ENCODE measurements around the gene AMIGO3.

The AMIGO3 gene

DNA sequence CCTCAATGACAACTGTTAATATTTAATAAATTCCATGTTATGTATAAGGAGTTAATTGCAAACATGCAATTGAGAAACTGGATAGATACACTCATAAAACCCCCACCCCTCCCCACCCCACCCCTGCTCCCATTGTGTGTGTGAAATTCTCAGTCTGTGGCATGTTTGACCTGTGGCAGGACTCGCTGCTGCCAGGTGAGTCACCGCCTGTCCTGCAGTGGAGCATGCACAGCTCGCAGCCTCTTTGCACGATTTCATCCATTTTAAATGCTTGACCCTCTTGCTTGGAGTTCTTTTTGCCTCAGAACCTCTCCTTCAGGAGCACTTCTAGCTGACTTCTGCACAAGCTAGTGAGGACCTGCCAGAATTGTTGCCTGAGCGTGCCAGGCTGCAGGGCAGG lies 50.6 kb downstream of the AMIGO3 start:
- no peak for DNase-seq (ENCODE audit: low spot score)

DNA sequence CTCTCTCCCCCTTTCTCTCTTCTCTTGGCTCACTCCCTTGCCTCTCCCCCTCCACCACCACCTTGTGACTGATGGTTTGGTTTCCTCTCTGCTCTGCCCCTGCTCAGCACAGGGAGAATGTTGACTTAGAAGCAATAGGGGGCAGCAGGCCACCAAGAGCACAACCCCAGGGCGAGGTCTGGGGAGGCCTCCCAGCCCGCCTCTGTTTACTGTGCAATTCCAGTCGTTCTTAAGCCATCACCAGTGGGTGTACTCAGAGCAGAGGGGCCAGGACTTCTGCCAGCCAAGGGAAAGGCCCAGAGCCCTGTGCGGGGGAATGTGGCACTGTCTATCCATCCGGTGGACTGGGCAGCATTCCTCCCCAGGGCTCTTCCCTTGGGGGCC lies 51.1 kb downstream of the AMIGO3 start:
- no peak for DNase-seq (ENCODE audit: low spot score)

DNA sequence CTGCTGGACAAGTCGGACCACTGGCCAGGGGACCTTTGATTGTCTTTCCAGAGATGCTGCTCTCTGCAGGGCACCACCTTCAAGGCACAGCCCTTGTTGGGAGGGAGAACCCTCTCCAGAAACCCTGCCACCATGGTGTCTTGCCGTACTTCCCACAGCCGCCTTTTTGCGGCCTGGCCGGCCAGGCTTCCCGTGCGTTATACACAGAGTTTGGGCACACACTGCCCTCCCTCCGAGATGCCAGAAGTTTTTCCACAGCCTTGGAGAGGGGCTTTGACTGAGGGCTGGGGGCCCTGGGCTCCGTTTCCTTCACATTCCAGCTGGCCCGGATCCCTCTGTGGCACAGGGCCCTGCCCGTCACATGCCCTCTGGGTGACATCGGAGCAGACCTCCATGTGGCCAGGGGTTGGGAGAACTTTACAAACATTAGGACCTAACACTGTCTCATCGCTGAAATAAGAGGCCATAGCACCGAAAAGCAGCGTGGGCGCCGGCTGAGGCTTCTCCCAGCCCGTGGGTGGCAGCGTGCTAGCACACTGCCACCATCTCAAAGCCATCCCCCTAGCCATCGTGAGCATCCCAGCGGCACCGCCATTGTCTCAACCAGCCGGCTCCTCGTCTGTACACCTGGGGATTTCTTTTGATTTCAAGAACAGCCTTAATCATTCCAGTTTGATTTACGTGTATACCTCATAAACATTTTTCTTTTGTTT lies 51.6 kb downstream of the AMIGO3 start:
- no peak for DNase-seq (ENCODE audit: low spot score)
